ENCODE measurements around the gene GALNS. TPM values are rescaled to one million over a fixed set of nuclear protein-coding genes. Genes with fewer than 3 reads are reported as not detected.
A peak's percentile ranks its signal among the peaks of the same experiment; 100 is the strongest.

The GALNS gene
- total and polyA plus RNA-seq, 2 of the 13 experiments (the other 11 are each of a cell fraction or from before 2014, with no cell fraction given): 9.2 to 9.8 TPM

DNA sequence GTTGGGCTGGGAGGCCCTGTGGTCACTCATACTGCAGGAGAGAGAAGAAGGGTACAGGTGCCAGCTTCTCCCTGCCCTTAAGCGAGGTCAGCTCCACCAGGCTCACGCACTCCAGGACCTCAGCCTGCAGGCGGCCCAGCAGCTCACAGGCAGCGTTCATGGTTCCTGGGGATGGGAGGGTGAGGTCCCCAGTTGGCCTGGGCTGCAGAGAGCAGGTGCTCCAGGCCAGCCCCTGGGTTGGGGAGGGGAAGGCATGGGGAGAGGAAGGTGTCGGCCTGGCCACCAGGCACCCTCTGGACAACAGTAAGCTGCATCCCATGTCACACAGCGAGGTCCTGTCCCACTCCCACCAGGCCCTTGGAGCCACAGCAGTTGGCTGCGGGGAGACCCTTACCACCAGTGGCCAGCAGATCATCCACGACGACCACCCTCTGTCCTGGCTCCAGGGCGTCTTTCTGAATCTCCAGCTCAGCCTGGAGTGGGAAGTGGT lies 47.0 kb downstream of the GALNS start (continued):
- TF ChIP-seq ZFY (CRISPR knock-in tag; IDR thresholded peaks at IDR 0.05) (peak; percentile 36; the same call in 1 of the 2 replicates), NBN (conservative IDR thresholded peaks at IDR 0.05) (no peak), ZNF577 (CRISPR knock-in tag; IDR thresholded peaks at IDR 0.05; ENCODE audit: borderline replicate concordance, low read depth) (no peak), PRMT3 (CRISPR knock-in tag; IDR thresholded peaks at IDR 0.05; ENCODE audit: borderline replicate concordance, low read depth) (peak; percentile 92), POLR2G (IDR thresholded peaks at IDR 0.05; ENCODE audit: low read depth, low read length) (peak; percentile 50), NR2F6 (IDR thresholded peaks at IDR 0.05) (no peak), NR2F6 (CRISPR knock-in tag; IDR thresholded peaks at IDR 0.05) (no peak), CBFB (CRISPR knock-in tag; IDR thresholded peaks at IDR 0.05) (no peak), ZNF550 (CRISPR knock-in tag; IDR thresholded peaks at IDR 0.05; ENCODE audit: borderline replicate concordance) (no peak), TMF1 (CRISPR knock-in tag; IDR thresholded peaks at IDR 0.05; ENCODE audit: low read depth) (0 out of 2 replicates have a peak, but pooled peaks have one; percentile 22), ZNF703 (CRISPR knock-in tag; IDR thresholded peaks at IDR 0.05; ENCODE audit: borderline replicate concordance) (peak; percentile 45; the same call in 1 of the 2 replicates), ZNF547 (CRISPR knock-in tag; IDR thresholded peaks at IDR 0.05) (no peak), RBFOX2 (IDR thresholded peaks at IDR 0.05; ENCODE audit: low read depth, low read length) (peak; percentile 71), KLF6 (CRISPR knock-in tag; IDR thresholded peaks at IDR 0.05) (no peak), POLR2AphosphoS2 (IDR thresholded peaks at IDR 0.05; ENCODE audit: low read depth, low read length) (no peak), MAF1 (CRISPR knock-in tag; IDR thresholded peaks at IDR 0.05; ENCODE audit: borderline replicate concordance) (0 out of 2 replicates have a peak, but pooled peaks have one; percentile 17), BHLHE40 (IDR thresholded peaks at IDR 0.05; ENCODE audit: low read length) (no peak), CHD2 (IDR thresholded peaks at IDR 0.05; ENCODE audit: low read depth, low read length) (no peak), SRY (CRISPR knock-in tag; IDR thresholded peaks at IDR 0.05) (no peak), RBM22 (optimal IDR thresholded peaks at IDR 0.05; ENCODE audit: low read length) (peak; percentile 72), ARNT (IDR thresholded peaks at IDR 0.05) (no peak), YEATS2 (CRISPR knock-in tag; IDR thresholded peaks at IDR 0.05; ENCODE audit: borderline replicate concordance) (no peak)
- TF ChIP-seq, protein P1, sequence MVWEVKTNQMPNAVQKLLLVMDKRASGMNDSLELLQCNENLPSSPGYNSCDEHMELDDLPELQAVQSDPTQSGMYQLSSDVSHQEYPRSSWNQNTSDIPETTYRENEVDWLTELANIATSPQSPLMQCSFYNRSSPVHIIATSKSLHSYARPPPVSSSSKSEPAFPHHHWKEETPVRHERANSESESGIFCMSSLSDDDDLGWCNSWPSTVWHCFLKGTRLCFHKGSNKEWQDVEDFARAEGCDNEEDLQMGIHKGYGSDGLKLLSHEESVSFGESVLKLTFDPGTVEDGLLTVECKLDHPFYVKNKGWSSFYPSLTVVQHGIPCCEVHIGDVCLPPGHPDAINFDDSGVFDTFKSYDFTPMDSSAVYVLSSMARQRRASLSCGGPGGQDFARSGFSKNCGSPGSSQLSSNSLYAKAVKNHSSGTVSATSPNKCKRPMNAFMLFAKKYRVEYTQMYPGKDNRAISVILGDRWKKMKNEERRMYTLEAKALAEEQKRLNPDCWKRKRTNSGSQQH (CRISPR knock-in tag; IDR thresholded peaks at IDR 0.05; ENCODE audit: low read depth): no peak
- TF ChIP-seq, protein P2, sequence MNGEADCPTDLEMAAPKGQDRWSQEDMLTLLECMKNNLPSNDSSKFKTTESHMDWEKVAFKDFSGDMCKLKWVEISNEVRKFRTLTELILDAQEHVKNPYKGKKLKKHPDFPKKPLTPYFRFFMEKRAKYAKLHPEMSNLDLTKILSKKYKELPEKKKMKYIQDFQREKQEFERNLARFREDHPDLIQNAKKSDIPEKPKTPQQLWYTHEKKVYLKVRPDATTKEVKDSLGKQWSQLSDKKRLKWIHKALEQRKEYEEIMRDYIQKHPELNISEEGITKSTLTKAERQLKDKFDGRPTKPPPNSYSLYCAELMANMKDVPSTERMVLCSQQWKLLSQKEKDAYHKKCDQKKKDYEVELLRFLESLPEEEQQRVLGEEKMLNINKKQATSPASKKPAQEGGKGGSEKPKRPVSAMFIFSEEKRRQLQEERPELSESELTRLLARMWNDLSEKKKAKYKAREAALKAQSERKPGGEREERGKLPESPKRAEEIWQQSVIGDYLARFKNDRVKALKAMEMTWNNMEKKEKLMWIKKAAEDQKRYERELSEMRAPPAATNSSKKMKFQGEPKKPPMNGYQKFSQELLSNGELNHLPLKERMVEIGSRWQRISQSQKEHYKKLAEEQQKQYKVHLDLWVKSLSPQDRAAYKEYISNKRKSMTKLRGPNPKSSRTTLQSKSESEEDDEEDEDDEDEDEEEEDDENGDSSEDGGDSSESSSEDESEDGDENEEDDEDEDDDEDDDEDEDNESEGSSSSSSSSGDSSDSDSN (CRISPR knock-in tag; IDR thresholded peaks at IDR 0.05): peak; percentile 39; the same call in 1 of the 2 replicates
- TF ChIP-seq, protein P3, sequence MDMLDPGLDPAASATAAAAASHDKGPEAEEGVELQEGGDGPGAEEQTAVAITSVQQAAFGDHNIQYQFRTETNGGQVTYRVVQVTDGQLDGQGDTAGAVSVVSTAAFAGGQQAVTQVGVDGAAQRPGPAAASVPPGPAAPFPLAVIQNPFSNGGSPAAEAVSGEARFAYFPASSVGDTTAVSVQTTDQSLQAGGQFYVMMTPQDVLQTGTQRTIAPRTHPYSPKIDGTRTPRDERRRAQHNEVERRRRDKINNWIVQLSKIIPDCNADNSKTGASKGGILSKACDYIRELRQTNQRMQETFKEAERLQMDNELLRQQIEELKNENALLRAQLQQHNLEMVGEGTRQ (IDR thresholded peaks at IDR 0.05; ENCODE audit: low read depth, low read length): no peak
- TF ChIP-seq, protein P3 (CRISPR knock-in tag; IDR thresholded peaks at IDR 0.05; ENCODE audit: borderline replicate concordance): no peak
